HG02938 (cell line): Measurements from ENCODE around the gene PTPRN2.
"Not testable (repeated sequence)": the region's sequence is repeated elsewhere in the genome, so short reads cannot be mapped to it uniquely, and the experiment has no call there.

ENCODE experiments used
- ATAC-seq: cut with Tn5 transposase; IDR thresholded peaks from one replicate; pipeline ENCODE4 v1.9.1; 2021; ENCODE audit warnings: mild to moderate bottlenecking, moderate library complexity; ENCODE audit not compliant: unreplicated experiment

The PTPRN2 gene

DNA sequence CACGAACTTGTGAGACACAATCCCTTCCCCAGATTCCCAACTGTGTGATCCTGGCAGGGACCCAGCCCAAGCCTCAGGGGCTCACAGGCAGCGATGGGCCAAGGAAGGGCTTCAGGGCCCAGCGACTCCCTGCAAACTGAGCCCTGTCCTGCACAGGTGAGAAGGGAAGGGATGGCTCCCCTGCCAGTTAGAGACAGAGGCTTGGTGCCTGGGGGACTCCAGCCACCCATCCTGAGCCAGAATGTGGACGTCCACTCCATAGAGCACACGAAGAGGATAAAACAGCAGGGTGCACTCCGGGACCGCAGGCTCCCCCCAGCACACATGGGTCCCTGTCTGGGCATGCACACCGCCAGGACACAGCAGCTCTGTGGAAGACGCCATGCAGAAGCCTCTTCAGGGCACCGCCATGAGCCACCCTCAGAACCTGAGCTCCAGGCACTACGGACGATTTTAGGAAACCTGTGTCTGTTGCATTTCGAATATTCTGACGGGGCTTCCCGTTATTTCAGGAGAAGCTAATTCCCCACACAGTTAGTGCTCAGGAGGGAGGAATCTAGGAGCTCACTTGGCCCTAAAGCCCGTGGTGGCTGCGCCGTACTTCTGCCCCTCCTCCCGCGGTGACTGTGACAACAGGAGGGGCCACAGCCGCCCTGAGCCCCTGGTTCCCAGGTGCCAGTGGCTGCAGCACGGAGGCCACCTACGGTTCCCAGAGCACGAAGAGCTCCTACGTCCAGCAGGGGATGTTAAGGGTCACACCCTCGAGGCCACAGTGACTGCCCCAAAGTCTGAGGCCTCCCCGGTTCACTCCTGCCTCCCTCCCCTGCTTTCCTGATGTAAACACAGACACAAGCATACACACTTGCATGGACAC is 326.0 kb downstream of the PTPRN2 start:
- ATAC-seq = no peak

DNA sequence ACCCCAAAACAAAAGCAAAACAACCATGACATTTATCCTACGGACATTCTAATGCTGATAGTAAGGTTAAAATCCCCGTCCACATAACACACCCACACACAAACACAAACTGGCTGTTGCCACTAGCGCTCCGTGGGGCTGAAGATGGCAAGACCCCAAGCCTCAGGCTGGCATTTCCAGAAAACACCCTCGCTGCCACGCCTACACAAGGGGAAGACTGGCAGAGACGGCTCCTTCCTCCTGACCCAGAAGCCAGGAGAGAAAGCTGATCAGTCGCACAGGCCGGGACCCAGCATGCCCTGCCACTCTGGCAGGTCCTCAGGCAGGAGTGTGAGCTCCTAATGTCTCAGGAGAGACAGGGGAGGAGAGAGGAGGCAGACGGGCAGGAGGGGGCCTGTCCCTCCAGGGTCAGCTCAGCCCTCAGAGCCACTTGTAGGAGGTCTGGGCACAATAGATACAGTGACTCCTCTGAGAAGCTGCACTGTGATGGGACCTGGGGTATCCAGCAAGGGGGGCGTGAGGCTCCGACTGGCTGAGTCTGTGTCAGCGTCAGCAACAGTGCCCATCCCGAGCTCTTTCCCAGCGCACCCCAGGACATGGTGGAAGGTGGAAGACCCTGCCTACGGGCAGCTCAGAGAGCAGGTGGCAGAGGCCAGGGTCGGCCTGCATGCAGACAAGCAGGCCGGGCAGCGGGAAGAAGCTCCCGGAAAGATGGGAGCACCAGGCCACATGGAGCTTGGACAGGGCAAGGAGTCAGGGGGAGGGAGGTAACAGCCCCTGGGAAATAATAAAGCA is 326.9 kb downstream of the PTPRN2 start:
- ATAC-seq = no peak

DNA sequence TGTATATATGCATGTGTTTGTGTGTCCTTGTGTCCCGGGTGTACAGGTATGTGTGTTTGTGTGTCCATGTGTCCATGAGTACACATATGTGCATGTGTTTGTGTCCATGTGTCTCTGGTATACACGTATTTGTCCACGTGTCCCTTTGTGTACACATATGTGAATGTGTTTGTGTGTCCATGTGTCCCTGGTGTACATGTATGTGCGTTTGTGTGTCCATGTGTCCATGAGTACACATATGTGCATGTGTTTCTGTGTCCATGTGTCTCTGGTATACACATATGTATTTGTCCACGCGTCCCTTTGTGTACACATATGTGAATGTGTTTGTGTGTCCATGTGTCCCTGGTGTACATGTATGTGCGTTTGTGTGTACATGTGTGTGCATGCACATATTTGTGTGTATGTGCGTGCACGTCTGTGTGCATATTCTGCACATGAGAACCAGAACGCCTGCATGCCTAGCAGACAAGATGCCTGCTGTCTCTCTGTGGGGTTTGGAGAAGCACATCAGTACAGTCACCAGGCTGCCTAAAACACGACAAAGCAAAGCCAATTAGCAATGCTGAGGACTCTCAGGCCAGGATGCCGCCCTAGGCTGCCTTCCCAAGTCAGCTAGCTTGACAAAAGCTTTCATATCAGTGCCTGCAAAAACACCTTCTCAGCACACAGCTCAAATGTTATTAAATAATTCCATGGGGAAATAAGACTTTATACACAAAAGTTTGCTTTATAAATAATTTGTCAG is 327.8 kb downstream of the PTPRN2 start:
- no peak for ATAC-seq

DNA sequence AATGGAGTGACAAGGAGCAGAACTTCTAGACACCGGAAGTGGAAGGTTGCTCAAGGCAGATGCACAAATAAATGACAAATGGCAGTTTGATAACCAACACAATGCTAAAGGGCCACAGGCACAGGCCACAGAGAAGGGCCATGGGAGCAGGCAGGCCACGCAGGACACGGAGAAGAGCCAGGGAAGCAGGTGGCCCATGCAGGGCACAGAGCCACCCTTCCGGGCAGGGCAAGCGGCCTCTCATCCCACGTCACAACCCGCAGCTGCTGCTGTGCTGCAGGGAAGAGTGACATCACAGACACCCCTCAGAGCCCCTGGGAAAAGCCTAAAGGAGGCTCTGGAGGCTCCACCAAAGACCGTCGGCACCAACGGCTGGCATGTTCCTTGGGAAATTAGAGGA is 328.5 kb downstream of the PTPRN2 start:
- no peak for ATAC-seq

DNA sequence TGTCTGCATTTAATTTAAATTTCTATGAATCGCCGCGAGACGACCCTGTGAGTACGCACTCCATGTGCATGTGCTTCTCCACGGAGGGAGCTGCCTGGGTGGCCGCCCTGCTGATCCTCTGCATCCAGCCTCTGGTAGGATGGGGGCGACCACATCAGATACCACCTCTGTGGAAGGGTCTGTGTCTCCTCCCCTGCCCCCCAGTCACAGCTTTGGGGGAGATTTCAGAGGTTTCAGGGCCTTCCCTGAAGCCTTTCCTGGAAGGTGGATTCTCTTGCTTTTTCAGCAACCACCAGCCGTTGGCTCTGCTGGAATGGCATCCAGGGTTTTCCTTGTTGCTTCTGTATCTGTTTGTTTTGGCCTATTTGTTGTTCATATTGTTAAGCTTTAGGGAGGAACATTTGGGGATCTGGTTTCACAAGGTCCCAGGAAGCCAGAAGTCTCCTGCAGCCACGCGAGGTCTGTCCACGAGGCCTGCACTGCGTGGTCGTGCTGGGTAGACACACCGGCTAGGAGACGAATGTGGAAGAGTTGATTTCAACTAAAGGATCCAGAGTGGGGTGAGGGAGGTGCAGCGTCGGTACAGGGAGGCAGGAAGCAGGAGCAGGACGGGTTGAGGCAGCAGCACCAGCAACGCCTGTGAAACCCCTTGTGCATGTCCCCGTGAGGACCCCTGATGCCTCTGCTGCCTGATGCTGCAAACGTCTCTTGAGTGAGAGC is 329.1 kb downstream of the PTPRN2 start:
- ATAC-seq = no peak

DNA sequence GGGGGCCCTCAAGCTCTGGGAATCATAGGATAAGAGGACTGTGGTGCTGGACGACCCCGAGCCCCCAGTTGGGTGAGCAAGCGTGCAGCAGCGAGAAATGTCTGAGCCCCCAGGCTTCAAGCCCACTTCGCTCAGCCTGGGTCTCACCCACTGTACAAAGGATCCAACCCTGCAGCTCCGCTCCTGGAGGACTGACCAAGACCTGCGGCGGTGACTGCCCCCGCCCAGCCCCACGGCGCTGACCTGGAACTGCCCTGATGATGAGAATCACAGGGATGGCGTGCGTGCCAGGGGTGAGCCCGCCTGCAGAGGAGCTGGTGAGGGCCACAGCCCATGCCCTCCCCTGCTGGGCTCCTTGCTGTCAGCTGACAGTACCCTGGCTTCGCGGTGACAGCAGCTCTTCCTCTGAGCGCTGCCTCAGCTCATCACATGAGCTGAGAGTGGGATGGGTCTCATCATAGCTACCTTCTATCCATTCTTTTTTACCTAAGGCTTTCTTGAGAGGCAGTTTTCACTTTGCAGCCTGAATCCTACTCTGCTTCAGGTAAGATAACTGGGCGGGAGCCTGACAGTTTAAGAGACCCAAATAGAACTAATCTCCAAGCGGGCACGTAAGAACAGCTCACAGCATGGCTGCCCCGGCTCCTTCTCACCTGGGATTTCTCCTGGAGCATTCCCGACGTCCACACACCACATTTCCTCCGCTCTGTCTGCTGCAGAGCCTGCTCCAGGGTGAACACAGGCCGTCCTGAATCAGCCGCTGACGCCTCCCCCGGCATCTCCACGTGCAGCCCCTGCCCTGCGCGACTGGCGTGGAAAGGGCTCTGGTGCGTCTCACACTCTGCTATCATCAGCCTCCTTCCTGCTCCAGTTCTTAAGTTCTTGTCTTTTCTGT is 329.9 kb downstream of the PTPRN2 start:
- no peak for ATAC-seq

DNA sequence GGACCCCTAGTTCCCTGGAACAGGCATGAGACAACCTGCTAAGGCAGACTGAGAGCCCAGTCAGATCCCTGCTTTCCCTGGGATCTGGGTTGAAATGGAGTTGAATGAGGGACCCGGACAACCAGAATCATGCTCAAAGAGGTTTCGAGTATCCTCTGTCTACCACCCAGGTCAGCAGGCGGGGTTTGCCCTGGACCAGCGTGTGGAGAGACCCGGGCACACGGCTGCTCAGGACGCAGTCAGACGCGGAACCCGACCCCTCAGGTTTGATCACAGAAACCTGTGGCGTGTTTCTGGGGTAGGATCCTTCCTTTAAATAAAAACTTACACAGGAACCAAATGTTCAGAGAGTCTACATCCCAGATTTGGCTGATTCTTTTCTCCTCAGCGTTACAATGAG is 330.6 kb downstream of the PTPRN2 start:
- no peak for ATAC-seq

DNA sequence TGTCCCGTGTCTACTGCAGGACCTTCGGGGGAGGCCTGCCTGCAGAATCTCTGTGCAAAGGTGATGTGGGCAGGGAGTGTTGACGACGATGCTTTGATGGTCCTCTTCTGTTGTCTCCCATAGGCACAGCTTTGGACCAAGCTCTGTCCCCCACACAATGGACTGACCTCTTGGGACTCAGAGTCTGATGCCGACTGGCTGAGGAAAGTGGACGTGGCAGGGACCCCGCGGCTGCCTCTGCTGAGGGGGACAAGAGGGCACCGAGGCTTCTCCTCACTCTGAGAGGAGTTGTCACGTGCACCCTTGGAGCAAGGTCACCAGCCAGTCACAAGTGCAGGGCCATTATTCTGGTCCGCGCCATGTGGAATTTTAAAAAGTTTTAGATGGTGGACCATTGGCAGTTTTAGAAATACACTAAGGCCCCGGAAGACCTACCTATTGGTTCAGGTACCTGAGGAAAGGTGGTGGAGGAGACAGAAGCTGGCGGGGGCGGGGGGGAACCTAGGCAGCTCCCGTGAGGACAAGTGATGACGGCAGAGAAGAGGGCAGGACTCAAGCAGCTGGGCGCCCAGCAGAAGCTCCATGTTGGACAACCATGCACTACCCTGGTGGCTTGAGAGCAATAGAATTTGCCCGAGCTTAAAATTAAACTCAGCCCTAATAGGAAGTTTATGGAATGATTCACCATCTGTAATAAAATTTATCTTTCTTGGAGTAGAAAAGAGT is 331.4 kb downstream of the PTPRN2 start:
- no peak for ATAC-seq

DNA sequence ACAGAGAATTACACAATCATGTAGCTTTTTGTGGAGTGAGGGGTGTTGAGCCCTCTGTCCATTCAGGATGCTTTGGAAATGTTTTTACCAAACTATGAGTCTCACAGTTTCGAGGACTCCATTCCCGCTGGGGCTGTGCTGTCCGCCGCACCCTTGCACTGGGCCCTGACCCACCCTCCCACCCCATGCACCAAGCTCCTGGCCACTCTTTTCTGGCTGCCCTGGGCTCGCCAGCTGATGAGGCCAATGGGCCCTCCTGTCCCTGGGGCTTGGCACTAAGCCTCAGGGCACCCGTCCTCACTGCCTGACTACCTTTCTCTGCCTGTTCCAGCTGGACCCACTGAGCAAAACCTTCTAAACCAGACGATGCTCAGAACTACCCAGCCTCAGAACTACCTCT is 332.1 kb downstream of the PTPRN2 start:
- no peak for ATAC-seq

DNA sequence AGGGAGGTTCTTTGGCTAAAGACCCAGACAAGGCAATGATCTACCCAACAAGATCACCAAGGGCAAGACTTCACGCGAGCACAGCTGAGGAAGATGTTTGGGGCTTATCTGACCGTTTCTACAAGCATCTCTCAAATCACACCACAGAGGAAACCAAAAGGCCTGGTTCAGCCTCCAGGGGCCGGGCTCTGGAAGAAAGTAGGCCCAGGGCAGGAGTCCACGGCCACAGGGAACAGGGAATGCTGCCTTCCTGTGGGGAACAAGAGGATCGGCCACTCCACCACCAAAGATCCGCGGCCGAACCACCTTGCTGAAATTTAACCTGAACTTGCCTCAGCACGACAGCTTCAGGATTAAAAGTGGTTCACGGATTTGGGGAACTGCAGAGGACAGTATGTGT is 332.5 kb downstream of the PTPRN2 start:
- no peak for ATAC-seq

DNA sequence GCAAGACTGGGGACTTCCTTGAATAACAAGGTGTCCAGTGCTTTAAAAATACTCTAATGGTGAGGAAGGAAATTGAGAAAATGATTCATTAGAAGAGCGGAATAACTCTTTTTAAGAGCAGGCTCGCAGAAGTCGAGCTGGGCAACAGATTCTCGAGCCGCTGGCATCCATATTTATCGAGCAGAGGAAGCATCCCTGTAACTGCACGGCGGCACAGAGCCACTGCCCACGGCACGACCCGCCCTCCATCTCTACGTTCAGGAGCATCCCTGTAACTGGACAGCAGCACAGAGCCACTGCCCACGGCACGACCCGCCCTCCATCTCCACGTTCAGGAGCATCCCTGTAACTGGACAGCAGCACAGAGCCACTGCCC is 334.0 kb downstream of the PTPRN2 start:
- not testable (repeated sequence) for ATAC-seq

DNA sequence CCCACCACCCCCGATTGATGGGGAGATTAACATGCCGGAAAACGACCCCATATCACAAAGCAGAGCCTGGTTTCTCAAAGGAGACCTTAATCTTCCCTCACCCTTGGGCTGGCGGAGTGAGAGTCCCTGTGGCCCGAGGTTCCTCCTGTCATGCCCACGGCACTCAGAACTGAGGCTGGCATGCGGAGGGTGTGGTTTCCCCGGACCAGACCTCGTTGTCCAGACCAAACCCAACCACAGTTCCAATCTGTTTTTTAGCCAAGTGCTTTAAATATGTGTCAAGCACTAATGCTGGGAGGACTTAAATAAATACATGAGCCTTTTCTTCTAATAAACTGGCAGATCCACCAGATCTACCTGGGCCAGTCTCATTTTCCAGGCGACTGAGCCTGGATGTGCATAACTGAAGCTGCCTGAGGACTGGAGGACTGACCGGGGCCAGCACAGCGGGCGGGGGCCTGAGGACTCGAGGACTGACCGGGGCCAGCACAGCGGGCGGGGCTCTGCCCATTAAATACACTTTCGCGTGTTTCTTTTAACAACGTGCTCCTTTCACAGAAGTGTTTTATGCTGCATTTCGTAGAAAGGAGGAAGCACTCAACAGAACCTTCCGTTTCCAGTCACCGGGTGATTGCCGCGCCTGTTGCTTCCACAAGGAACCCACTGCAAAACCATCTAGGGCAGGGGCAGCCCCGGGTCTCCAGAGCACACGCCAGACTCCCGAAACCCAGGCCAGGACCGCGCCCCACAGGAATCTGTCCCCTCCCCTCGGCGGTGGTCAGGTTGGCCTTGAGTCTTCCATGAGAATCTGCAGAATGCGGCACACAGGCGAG is 334.6 kb downstream of the PTPRN2 start:
- no peak for ATAC-seq

DNA sequence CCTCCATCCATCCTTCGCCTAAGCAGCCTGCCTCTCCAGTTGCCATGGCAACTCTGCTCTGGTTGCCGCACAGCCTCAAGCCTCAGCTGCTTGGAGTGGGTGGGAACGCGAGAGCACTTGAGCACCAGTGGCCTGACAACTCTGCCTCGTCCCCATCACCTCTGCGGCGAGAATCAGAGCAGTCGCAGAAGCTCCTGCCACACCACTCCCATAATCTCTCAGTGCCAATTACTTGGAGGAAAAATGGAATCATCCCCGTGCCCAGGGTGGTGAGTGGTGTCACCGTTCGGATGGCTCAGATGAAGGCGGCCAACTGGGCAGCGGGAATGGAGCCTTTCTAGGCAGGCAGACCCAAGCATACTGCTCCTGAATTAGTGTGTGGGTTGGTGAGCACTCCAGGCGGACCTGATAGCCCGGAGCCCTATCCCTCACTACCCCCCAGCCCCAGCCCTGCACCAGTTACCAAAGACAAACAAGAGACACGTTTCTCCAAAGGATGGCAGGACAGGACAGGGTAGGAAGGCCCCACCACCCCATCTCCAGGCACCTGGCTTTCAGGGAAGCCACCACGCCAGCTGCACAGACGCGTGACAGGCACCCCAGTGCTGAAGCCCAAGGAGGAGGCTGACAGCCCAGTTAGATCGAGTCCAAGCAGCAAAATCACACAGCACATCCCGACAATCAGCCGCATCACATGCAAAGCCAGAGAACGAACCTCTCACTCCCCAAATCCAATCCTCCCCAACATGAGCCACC is 335.4 kb downstream of the PTPRN2 start:
- no peak for ATAC-seq

DNA sequence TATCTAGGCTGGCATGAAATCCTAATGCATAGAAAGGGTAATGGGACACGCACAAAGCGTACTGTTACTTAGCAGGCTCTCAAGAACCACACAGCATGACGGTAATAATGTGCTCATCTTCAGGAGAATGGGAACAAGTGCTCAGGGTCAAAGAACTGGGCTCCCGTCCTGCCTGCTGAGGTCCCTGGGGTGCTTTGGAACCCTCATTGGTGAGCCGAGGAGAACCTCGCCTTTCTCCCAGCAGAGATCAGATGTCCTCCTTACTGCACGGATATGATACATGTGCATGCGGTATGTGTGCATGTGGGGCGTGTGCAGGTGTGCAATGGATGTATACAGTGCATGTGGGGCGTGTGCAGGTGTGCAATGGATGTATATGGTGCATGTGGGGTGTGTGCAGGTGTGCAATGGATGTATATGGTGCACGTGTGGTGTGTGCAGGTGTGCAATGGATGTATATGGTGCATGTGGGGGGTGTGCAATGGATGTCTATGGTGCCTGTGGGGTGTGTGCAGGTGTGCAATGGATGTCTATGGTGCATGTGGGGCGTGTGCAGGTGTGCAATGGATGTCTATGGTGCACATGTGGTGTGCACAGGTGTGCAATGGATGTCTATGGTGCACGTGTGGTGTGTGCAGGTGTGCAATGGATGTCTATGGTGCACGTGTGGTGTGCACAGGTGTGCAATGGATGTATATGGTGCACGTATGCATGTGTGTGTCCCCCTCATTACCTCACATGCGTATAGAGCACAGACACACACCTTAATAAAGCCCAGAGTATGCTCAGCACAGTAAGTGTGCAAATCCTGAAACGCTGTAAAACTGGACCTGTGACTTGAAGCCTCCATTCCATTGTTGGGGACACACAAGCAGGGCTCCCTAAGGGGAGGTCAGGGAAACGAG is 336.3 kb downstream of the PTPRN2 start:
- ATAC-seq = no peak

DNA sequence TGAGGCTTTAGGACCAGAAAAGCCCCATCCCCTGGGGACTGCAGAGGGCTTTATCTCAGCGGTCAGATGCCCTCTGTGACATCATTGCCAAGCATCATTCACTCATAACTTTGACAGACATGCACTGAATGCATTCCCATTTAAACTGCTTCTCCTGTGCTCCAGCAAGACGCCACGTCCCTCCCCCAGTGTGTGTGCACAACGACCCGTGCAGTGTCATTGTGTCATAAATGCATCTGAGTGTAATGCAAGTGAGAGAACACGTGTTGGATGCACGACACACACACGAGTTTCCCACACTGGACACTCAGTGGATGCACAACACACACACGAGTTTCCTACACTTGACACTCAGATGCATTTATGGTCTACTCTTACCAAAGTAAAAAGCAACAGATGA is 337.9 kb downstream of the PTPRN2 start:
- ATAC-seq = no peak

DNA sequence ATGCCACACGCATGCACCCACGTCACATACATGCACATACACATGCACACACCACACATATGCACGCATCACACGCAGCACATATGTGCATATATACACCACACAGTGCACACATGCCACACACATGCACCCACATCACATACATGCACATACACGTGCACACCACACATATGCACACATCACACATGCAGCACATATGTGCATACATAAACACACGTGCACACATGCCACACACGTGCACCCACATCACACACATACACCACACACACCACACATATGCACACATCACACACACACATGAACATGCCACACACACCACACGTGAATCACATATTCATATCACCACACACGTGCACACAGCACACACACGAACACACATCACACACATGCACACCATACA is 338.8 kb downstream of the PTPRN2 start:
- ATAC-seq = no peak
